Measurements from ENCODE around the gene ERRFI1.
"Not testable (repeated sequence)": the region's sequence is repeated elsewhere in the genome, so short reads cannot be mapped to it uniquely, and the experiment has no call there.

The ERRFI1 gene

GRCh38 chr1:7975212-7975865, 50.8 kb downstream of the ERRFI1 start:
- H3K4me3 ChIP-seq (ENCODE audit: low read depth, low read length), result no peak overlapping the region

- no peak overlapping the region for H3K4me3 ChIP-seq (ENCODE audit: low read depth, low read length)
Observed at GRCh38 chr1:7973086-7973485, 53.0 kb downstream of the ERRFI1 start.

DNA sequence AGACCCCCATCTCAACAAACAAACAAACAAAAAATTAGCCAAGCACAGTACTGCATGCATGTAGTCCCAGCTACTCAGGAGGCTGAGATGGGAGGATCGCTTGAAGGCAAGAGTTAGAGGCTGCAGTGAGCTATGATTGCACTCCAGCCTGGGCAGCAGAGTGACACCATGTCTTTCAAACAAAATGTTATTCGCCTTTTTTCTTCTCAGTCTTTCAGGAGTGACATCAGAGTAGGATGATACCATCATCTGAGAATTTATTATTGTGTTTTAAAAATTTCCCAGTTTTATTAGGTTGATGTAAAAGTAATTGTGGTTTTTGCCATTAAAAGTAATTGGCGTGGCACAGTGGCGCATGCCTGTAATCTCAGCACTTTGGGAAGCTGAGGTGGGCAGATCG, 53.8 kb downstream of the ERRFI1 start:
- H3K4me3 ChIP-seq (ENCODE audit: low read depth, low read length), result no peak overlapping the region

DNA sequence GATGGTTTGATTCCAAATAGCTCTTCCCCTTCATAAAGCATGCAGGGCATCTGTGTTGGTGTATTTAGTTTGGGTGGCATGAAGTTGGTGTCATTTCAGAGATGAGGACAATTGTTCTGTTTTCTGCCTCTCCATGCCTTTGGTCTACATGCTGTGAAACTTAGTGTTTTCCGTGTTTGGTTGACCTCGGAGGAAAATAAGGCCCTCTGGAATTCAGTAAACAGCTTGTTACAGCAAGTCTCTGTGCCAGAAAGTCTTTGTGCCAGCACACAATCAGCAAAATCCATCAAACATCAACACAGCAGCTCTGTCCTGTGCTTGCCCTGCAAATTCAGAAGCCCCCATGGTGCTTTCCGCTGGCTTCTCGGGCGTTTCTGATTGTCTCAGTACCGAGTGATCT, 55.1 kb downstream of the ERRFI1 start:
- no peak overlapping the region for H3K4me3 ChIP-seq (ENCODE audit: low read depth, low read length)

- H3K4me3 ChIP-seq (ENCODE audit: low read depth, low read length), result no peak overlapping the region
Observed at GRCh38 chr1:7970246-7970645, 55.9 kb downstream of the ERRFI1 start.

DNA sequence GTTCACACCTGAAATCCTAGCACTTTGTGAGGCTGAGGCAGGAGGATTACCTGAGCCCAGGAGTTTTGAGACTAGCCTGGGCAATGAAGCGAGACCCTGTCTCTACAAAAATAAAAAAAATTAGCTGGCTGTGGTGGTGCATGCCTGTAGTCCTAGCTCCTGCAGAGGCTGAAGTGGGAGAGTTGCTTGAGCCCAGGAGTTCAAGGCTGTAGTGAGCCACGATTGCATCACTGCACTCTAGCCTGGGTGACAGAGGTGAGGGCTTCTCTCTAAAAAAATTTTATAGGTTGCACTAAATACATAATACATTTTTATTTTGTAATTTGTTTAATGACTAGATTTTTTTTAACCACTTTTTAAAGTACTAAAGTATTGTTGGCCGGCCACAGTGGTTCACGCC, 58.5 kb downstream of the ERRFI1 start:
- H3K4me3 ChIP-seq (ENCODE audit: low read depth, low read length), result no peak overlapping the region

DNA sequence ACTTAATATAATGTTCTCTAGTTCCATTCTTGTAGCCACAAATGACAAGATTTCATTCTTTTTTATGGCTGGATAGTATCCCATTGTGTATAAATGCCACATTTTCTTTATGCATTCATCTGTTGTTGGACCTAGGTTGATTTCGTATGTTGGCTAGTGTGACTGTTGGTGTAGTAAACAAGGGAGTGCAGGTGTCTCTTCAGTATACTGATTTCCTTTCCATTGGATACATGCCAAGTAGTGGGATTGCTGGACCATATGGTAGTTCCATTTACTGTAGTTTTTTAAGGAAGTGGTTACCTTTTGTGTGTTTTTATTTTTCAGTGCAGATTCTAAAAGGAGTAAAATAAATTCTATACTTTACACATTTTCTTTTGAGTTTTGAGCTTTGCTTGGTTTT, 58.9 kb downstream of the ERRFI1 start:
- no peak overlapping the region for H3K4me3 ChIP-seq (ENCODE audit: low read depth, low read length)

GRCh38 chr1:7964476-7964875, 61.6 kb downstream of the ERRFI1 start:
- H3K4me3 ChIP-seq (ENCODE audit: low read depth, low read length), result no peak overlapping the region

DNA sequence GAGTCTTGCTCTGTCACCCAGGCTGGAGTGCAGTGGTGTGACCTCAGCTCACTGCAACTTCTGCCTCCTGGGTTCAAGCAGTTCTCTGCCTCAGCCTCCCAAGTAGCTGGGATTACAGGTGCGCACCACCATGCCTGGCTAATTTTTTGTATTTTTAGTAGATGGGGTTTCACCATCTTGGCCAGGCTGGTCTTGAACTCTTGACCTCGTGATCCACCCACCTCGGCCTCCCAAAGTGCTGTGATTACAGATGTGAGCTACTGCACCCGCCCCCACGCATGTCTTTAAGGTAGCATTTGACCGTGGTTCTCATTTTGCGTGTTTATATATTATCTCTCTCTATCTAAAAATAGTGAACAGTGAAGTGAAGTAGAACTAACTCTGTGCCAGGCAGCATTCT, 62.3 kb downstream of the ERRFI1 start:
- not testable (repeated sequence) for H3K4me3 ChIP-seq (ENCODE audit: low read depth, low read length)

DNA sequence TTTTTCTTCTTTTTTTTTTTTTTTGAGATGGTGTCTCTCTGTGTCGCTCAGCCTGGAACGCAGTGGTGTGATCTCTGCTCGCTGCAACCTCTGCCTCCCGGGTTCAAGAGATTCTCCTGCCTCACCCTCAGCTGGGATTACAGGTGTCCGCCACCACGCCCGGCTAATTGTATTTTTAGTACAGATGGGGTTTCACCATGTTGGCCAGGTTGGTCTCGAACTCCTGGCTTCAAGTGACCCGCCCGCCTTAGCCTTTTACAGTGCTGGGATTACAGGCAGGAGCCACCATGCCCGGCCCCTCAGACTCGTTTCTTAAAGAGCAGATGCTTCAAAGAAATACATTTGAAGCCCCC, 62.8 kb downstream of the ERRFI1 start:
- not testable (repeated sequence) for H3K4me3 ChIP-seq (ENCODE audit: low read depth, low read length)

GRCh38 chr1:7962636-7963377, 63.3 kb downstream of the ERRFI1 start:
- peak overlapping the region; percentile 88 for H3K4me3 ChIP-seq (ENCODE audit: low read depth, low read length)

DNA sequence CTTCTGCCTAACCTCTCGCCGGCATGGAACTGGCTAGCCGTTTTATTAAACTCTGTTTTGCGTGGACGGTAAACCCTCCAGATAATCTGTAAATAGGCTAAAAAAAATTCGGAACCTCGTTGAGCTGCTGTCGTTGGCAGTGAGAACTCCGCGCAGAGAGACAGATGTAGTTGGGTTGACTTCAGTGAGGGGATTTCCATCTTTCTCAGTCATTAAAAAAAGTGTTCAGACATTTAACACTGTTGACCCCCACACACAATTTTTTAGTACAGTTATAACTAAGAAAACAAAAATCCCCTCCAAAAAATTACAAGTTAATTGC, 64.1 kb downstream of the ERRFI1 start:
- peak overlapping the region; percentile 88 for H3K4me3 ChIP-seq (ENCODE audit: low read depth, low read length)
